Lower leg skin (tissue), 4 donors: ENCODE measurements around the gene METTL21A. TPM values are rescaled to one million over a fixed set of nuclear protein-coding genes. Genes with fewer than 3 reads are reported as not detected.

Source experiments
- DNase-seq, 2 donors: peaks; one replicate each; pipeline ENCODE4 v3.0.0-alpha.2; 2019; ENCODE audit warnings: low spot score in 2 of 2
- H3K4me3 ChIP-seq: fragments of 200-600 bp; sonication (generic); 2 replicates; pipeline ENCODE4 v1.5.1; 2017; ENCODE audit warnings: mild to moderate bottlenecking, low read depth; ENCODE audit not compliant: poor library complexity, severe bottlenecking
- POLR2A ChIP-seq, 2 donors: fragments of 450-650 bp; IDR thresholded peaks; one replicate each; pipeline ENCODE4 v1.6.1; 2016 to 2017; ENCODE audit warnings: antibody characterized with exemption in 2 of 2, mild to moderate bottlenecking in 1 of 2, moderate library complexity in 1 of 2
- WGBS, 2 donors: methylation state at CpG; one replicate each; pipeline ENCODE4 v1.1.5; 2018; 5-methylcytosine and 5-hydroxymethylcytosine counted together
- intact Hi-C: fragments of 100-400 bp; cut with DNase I; formaldehyde crosslinking; loops from one replicate; pipeline ENCODE4 v1.15.0; 2023; ENCODE audit warnings: low total_unique reads
- total RNA-seq, 4 donors: library from RNA; depleted of rRNA; stranded (reverse); fragments of >200 nt; gene quantifications; one replicate each; pipeline ENCODE4 v1.1.0, GENCODE V29; 2016
- TF ChIP-seq, protein P1 (sequence below), 3 donors: fragments of 450-650 bp; IDR thresholded peaks; one replicate each; pipeline ENCODE4 v1.5.1; 2016; ENCODE audit warnings: antibody characterized with exemption in 3 of 3, mild to moderate bottlenecking in 3 of 3, moderate library complexity in 2 of 3

Gene METTL21A
- total RNA-seq, 4 donors from 2014 or later: 4.5 to 18.4 (median 10.2) TPM

DNA sequence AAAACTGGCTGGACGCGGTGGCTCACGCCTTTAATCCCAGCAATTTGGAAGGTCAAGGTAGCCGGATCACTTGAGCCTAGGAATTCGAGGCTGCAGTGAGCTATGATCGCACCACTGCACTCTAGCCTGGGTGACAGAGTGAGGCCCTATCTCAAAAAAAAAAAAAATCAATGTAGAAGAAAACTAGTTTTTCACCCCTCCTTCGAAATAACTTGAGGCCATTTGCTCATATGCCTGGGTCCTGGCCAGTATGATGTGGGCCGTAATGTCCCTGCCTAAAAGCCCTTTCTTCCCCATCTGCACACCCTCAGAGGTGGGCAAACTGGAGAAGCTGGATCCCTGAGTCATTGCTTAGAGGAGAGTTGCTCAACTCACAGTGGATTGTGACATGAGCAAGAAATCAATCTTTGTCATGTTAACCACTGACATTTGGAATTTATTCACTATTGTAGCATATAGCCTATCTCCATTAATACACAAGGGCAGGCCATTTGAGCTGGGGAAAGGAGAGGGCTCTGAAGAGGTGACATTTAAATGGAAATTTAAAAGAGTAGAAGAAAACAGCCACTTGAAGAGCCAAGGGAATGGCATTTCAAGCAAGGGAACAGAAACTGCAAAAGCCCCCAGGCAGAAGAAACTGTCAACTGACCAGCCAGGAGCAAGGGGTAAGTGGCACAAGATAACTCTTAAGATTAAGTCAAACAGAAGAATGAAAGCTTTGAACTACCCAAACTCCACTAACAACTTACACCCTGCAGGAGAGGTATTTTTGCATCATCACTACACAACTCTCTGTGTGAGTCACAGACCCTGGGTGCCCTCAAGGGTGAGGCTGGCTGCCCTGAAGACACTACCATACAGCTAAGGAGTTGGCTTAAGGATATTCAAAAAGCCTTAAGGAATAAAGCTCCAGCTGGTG lies 7.6 kb upstream of the METTL21A start:
- TF ChIP-seq, protein P1, sequence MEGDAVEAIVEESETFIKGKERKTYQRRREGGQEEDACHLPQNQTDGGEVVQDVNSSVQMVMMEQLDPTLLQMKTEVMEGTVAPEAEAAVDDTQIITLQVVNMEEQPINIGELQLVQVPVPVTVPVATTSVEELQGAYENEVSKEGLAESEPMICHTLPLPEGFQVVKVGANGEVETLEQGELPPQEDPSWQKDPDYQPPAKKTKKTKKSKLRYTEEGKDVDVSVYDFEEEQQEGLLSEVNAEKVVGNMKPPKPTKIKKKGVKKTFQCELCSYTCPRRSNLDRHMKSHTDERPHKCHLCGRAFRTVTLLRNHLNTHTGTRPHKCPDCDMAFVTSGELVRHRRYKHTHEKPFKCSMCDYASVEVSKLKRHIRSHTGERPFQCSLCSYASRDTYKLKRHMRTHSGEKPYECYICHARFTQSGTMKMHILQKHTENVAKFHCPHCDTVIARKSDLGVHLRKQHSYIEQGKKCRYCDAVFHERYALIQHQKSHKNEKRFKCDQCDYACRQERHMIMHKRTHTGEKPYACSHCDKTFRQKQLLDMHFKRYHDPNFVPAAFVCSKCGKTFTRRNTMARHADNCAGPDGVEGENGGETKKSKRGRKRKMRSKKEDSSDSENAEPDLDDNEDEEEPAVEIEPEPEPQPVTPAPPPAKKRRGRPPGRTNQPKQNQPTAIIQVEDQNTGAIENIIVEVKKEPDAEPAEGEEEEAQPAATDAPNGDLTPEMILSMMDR (IDR thresholded peaks at IDR 0.05): no peak
- TF ChIP-seq POLR2A (IDR thresholded peaks at IDR 0.05): no peak
- intact Hi-C loops: no loop called here
- WGBS, 2 donors: 81 to 85% methylated on average over 8 of the region's 8 CpGs
- no peak for DNase-seq
- no peak overlapping the region for H3K4me3 ChIP-seq

DNA sequence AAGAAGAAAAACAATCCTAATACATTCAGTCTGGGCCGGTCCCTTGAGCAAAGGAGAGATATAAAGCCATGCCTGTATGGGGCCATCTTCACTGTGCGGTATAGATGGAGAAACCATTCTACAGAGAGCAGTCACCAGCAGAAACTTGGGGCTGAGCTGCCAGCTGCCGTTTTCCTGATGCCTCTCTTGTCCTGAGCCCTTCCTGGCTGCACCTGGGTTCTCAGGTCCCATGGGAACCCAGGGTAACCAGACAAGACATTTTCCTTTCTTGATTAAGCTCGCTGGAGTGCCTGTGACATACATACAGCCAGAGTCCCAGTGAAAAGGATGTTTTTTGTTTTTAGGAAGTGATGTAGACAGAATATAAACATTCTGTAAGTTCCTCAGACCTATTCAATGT lies 5.3 kb upstream of the METTL21A start:
- intact Hi-C loops: no loop called here

DNA sequence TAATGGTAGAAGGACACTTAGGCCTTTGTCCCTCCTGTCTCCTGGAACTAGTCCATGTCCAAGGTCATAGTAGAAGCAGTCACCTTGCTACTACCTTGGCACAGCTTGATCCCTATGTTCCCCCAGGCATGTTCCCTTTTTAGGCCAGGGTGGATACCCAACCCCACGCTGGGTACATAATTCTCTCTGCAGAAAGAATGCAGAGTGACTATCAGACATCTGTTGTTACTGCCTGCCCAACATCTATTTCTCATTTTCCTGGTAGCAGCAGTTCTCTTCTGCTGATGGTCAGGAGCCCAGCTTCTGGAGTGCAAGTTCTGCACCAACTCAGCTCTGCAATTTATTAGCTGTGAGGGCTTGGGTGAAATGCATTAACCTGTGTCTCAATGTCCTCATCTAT lies 4.4 kb upstream of the METTL21A start:
- TF ChIP-seq POLR2A (IDR thresholded peaks at IDR 0.05): no peak
- TF ChIP-seq, protein P1 (IDR thresholded peaks at IDR 0.05): no peak
- WGBS, 2 donors: 24 to 57% methylated on average over 1 of the region's 1 CpG
- H3K4me3 ChIP-seq: no peak overlapping the region
- intact Hi-C loops: no loop called here
- DNase-seq: no peak

More for the DNA sequence above, 5.3 kb upstream of the METTL21A start:
- TF ChIP-seq POLR2A (IDR thresholded peaks at IDR 0.05): no peak
- TF ChIP-seq, protein P1 (IDR thresholded peaks at IDR 0.05): no peak
- no peak overlapping the region for H3K4me3 ChIP-seq
- WGBS, 2 donors: 73 to 81% methylated on average over 4 of the region's 4 CpGs
- DNase-seq: no peak

DNA sequence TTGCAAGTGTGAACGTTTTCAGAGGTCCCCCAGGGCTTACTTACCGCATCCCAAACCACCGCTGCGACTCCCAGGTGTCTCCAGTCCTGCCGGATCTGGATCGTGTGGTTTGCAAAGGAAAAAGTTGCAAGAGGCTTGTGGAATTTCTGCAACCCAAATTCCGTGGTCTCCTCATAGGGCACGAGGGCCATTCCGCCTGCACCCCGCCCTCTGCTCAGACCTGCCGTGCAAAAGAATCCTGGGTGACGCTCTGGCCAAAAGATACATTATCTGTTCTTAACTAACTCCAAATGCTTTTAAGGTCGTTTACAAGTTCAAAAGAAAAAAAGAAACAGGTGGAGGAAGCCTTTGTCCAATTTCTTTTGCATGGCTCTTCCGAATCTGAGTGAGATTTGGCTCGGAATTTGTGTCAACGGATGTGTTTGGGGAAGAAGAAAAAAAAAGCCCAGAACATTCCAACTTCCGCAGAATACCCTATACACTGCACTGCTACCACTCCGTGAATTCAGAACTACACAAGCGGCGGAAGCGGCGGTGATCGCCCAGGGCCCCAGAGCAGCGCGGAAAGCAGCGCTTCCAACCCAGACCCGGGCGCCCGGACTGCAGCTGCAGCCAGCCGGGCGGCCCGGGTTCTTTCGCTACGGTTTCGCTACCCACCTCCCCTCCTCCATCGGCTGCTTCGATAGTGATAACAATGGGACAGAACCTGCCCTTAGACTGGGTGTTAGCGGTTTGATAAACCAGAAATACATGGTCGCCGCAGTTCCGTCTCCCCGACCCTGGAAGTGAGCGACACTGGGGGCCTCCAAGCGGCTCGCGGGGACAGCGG lies 795 bp downstream of the METTL21A start:
- peak in 1 of 2 donors; percentile 58 for TF ChIP-seq POLR2A (IDR thresholded peaks at IDR 0.05)
- TF ChIP-seq, protein P1 (IDR thresholded peaks at IDR 0.05): no peak
- DNase-seq: peak; percentile 53 to 94
- intact Hi-C loops: no loop called here
- H3K4me3 ChIP-seq: peak overlapping the region; percentile 87
- 0 to 1% methylated on average over 46 to 47 of the region's 47 CpGs for WGBS, 2 donors

DNA sequence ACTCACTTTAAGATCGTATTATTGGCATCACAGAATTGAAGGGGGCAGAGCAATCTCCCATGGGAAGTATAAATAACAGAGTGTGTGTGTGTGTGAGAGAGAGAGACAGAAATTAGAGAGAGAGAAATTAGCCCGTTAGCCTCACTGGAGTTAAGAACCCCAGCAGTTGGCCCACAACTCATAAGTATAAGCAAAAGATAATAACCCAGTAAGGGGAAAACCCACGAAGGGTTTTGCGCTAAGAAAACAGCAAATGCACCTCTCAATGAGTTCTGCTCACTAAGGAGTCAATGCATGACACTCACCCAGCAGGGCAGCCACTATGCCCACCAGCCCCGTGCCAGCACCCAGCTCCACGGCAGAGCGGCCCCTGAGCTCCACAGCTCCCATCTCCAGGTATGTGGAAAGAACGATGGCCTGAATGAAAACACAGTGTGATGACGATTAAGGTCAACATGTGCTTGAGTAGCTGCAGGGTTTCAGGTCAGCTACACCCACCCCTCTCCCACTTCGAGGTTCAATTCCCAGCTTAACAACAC lies 3.6 kb downstream of the METTL21A start:
- 83 to 87% methylated on average over 9 to 10 of the region's 10 CpGs for WGBS, 2 donors
- DNase-seq: no peak
- intact Hi-C loops: no loop called here

More for the DNA sequence above, 3.6 kb downstream of the METTL21A start:
- TF ChIP-seq, protein P1 (IDR thresholded peaks at IDR 0.05): no peak
- no peak for TF ChIP-seq POLR2A (IDR thresholded peaks at IDR 0.05)
- H3K4me3 ChIP-seq: no peak overlapping the region
